Mesodermal cell (in vitro differentiated cells): Measurements from ENCODE around the gene OLFML2B.
A peak's percentile ranks its signal among the peaks of the same experiment; 100 is the strongest.

ENCODE experiments used
- H3K27ac ChIP-seq: 2 replicates; pipeline ENCODE4 v1.7.0; 2013; ENCODE audit warnings: mild to moderate bottlenecking, low read depth, low read length, moderate library complexity; ENCODE audit not compliant: severe bottlenecking
- H3K36me3 ChIP-seq: 2 replicates; pipeline ENCODE4 v1.7.1; 2013; ENCODE audit warnings: mild to moderate bottlenecking, low read length, moderate library complexity; ENCODE audit not compliant: control insufficient read depth, insufficient read depth
- H3K4me1 ChIP-seq: one replicate; pipeline ENCODE4 v1.7.1; 2013; ENCODE audit warnings: mild to moderate bottlenecking, low read length; ENCODE audit not compliant: insufficient read depth, control insufficient read depth, poor library complexity, severe bottlenecking
- H3K4me3 ChIP-seq: 2 replicates; pipeline ENCODE4 v1.7.0; 2013; ENCODE audit warnings: low read length, control low read depth, mild to moderate bottlenecking; ENCODE audit not compliant: insufficient read depth, poor library complexity, severe bottlenecking; ENCODE audit errors: extremely low read depth
- H3K9me3 ChIP-seq: 2 replicates; pipeline ENCODE4 v1.7.1; 2013; ENCODE audit warnings: mild to moderate bottlenecking, low read length, moderate library complexity; ENCODE audit not compliant: control insufficient read depth
- WGBS, 2 experiments: methylation state at CpG; one replicate each; pipeline ENCODE4 v1.1.5; 2013; ENCODE audit warnings: missing lambda C conversion rate in 2 of 2; ENCODE audit not compliant: insufficient coverage in 2 of 2; 5-methylcytosine and 5-hydroxymethylcytosine counted together

The OLFML2B gene

GRCh38 chr1:161949548-161949947 is 74.1 kb downstream of the OLFML2B start:
- Histone ChIP-seq H3K27ac (no peak overlapping the region), H3K9me3 (no peaks in the 10 kb centered on the region), H3K4me1 (peaks cover 10% of the 10 kb centered on the region), H3K4me3 (no peak overlapping the region), H3K36me3 (no peaks in the 10 kb centered on the region)
- WGBS, 2 experiments = 85 to 100% methylated on average over 1 of the region's 2 CpGs

GRCh38 chr1:161948435-161948834 is 75.2 kb downstream of the OLFML2B start:
- WGBS, 2 experiments = 93 to 100% methylated on average over 3 of the region's 4 CpGs
- no peaks in the 10 kb centered on the region for H3K9me3 ChIP-seq
- H3K4me1 ChIP-seq = peaks cover 7% of the 10 kb centered on the region
- no peak overlapping the region for H3K4me3 ChIP-seq
- H3K36me3 ChIP-seq = no peaks in the 10 kb centered on the region
- no peak overlapping the region for H3K27ac ChIP-seq

- peak overlapping the region; percentile 54 for H3K27ac ChIP-seq
- 78 to 82% methylated on average over 2 to 3 of the region's 5 CpGs for WGBS, 2 experiments
- H3K4me3 ChIP-seq = no peak overlapping the region
These were observed 77.3 kb downstream of the OLFML2B start for GRCh38 chr1:161946071-161946987.

GRCh38 chr1:161945306-161946060 is 78.2 kb downstream of the OLFML2B start:
- no peak overlapping the region for H3K4me3 ChIP-seq
- no peak overlapping the region for H3K27ac ChIP-seq
- no peaks in the 10 kb centered on the region for H3K9me3 ChIP-seq
- peaks cover 22% of the 10 kb centered on the region for H3K4me1 ChIP-seq
- no CpG with 5 or more reads among the region's 3 CpGs for WGBS, 2 experiments
- H3K36me3 ChIP-seq = no peaks in the 10 kb centered on the region

More at GRCh38 chr1:161946071-161946987, 77.3 kb downstream of the OLFML2B start:
- no peaks in the 10 kb centered on the region for H3K36me3 ChIP-seq
- no peaks in the 10 kb centered on the region for H3K9me3 ChIP-seq
- H3K4me1 ChIP-seq = peaks cover 15% of the 10 kb centered on the region

- Histone ChIP-seq H3K4me1 (peaks cover 22% of the 10 kb centered on the region), H3K36me3 (no peaks in the 10 kb centered on the region), H3K9me3 (no peaks in the 10 kb centered on the region), H3K27ac (no peak overlapping the region), H3K4me3 (no peak overlapping the region)
- 100% methylated on average over 1 of the region's 2 CpGs; no CpG with 5 or more reads in 1 of the 2 experiments for WGBS, 2 experiments
These were observed 79.3 kb downstream of the OLFML2B start for GRCh38 chr1:161944381-161944780.

GRCh38 chr1:161943737-161944136 is 79.9 kb downstream of the OLFML2B start:
- no CpG with 5 or more reads among the region's 1 CpG for WGBS, 2 experiments
- no peak overlapping the region for H3K4me3 ChIP-seq

GRCh38 chr1:161941726-161942436 is 81.8 kb downstream of the OLFML2B start:
- H3K9me3 ChIP-seq = no peaks in the 10 kb centered on the region
- no peak overlapping the region for H3K4me3 ChIP-seq
- 94% methylated on average over 4 of the region's 8 CpGs; no CpG with 5 or more reads in 1 of the 2 experiments for WGBS, 2 experiments
- peaks cover 17% of the 10 kb centered on the region for H3K4me1 ChIP-seq
- H3K36me3 ChIP-seq = no peaks in the 10 kb centered on the region
- no peak overlapping the region for H3K27ac ChIP-seq

More at GRCh38 chr1:161943737-161944136, 79.9 kb downstream of the OLFML2B start:
- H3K4me1 ChIP-seq = peaks cover 22% of the 10 kb centered on the region
- H3K27ac ChIP-seq = no peak overlapping the region
- H3K36me3 ChIP-seq = no peaks in the 10 kb centered on the region
- H3K9me3 ChIP-seq = no peaks in the 10 kb centered on the region

- 71 to 100% methylated on average over 1 to 2 of the region's 3 CpGs for WGBS, 2 experiments
- no peaks in the 10 kb centered on the region for H3K9me3 ChIP-seq
These were observed 82.6 kb downstream of the OLFML2B start for GRCh38 chr1:161940866-161941591.

GRCh38 chr1:161936786-161937185 is 86.9 kb downstream of the OLFML2B start:
- no peak overlapping the region for H3K27ac ChIP-seq
- H3K4me1 ChIP-seq = peaks cover 10% of the 10 kb centered on the region
- no peaks in the 10 kb centered on the region for H3K36me3 ChIP-seq
- no peak overlapping the region for H3K4me3 ChIP-seq
- WGBS, 2 experiments = 100% methylated on average over 1 to 2 of the region's 2 CpGs
- H3K9me3 ChIP-seq = no peaks in the 10 kb centered on the region

More at GRCh38 chr1:161940866-161941591, 82.6 kb downstream of the OLFML2B start:
- no peaks in the 10 kb centered on the region for H3K36me3 ChIP-seq
- H3K4me1 ChIP-seq = peaks cover 15% of the 10 kb centered on the region
- H3K27ac ChIP-seq = no peak overlapping the region
- no peak overlapping the region for H3K4me3 ChIP-seq

GRCh38 chr1:161935264-161935663 is 88.4 kb downstream of the OLFML2B start:
- H3K4me3 ChIP-seq = no peak overlapping the region
- H3K4me1 ChIP-seq = no peaks in the 10 kb centered on the region
- H3K27ac ChIP-seq = no peak overlapping the region
- H3K9me3 ChIP-seq = no peaks in the 10 kb centered on the region
- WGBS, 2 experiments = no CpG with 5 or more reads among the region's 1 CpG
- H3K36me3 ChIP-seq = no peaks in the 10 kb centered on the region
